Upper lobe of left lung (tissue), 4 donors: ENCODE measurements around the gene MSANTD2.

Experiments used
- EP300 ChIP-seq, 4 donors: sonication (generic); formaldehyde crosslinking; IDR thresholded peaks; one replicate each; pipeline ENCODE4 v1.5.1; 2017; ENCODE audit warnings: antibody characterized with exemption in 4 of 4, control low read depth in 2 of 4
- POLR2A ChIP-seq, 4 donors: fragments of 450-650 bp; IDR thresholded peaks; one replicate each; pipeline ENCODE4 v1.5.1; 2016 to 2017; ENCODE audit warnings: antibody characterized with exemption in 4 of 4, mild to moderate bottlenecking in 2 of 4
- POLR2AphosphoS5 ChIP-seq, 2 donors: sonication (generic); formaldehyde crosslinking; IDR thresholded peaks; one replicate each; pipeline ENCODE4 v1.5.1; 2017; ENCODE audit warnings: antibody characterized with exemption in 2 of 2
- TF ChIP-seq, protein P1 (sequence below), 6 experiments: fragments of 450-650 bp in 4 of 6; fragments of 200-600 bp in 2 of 6; sonication (generic) in 2 of 6; IDR thresholded peaks; one replicate each; pipeline ENCODE4 v1.5.1; 2016 to 2019; ENCODE audit warnings: antibody characterized with exemption in 6 of 6

DNA sequence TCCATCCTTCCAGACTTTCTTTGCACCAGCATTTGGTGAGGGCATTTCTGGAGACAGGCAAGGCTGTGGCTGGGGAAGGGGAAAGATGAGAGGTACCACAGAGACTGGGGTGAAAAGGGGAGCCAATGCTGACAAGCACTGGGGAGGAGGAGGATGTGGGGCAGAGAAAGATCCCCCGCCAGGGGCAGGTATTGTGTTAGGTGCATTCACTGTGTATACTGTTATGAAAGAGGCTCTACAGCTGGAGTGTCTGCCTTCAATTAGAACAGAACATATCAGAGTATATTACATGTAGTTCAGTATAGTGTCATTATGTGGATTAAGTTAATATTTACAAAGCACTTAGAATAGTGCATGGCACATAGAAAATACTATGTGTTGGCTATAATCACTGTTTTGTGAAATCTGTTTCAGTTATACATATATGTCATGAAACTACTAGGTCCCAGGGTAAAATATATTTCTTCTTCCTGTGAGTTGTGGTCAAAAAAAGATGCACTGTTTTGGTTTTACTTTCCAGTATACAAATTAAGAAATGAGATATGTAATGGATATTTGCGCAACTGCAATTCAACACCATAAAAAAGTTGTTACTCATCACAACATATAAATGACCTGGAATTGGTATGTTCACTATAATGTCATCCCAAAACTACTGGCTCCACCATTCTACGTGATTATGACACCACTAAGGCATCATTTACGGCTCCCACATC is 8.4 kb downstream of the MSANTD2 start:
- TF ChIP-seq, protein P1, sequence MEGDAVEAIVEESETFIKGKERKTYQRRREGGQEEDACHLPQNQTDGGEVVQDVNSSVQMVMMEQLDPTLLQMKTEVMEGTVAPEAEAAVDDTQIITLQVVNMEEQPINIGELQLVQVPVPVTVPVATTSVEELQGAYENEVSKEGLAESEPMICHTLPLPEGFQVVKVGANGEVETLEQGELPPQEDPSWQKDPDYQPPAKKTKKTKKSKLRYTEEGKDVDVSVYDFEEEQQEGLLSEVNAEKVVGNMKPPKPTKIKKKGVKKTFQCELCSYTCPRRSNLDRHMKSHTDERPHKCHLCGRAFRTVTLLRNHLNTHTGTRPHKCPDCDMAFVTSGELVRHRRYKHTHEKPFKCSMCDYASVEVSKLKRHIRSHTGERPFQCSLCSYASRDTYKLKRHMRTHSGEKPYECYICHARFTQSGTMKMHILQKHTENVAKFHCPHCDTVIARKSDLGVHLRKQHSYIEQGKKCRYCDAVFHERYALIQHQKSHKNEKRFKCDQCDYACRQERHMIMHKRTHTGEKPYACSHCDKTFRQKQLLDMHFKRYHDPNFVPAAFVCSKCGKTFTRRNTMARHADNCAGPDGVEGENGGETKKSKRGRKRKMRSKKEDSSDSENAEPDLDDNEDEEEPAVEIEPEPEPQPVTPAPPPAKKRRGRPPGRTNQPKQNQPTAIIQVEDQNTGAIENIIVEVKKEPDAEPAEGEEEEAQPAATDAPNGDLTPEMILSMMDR (IDR thresholded peaks at IDR 0.05), result no peak
- TF ChIP-seq POLR2A (IDR thresholded peaks at IDR 0.05), result no peak
- no peak for TF ChIP-seq POLR2AphosphoS5 (IDR thresholded peaks at IDR 0.05)
- no peak for TF ChIP-seq EP300 (IDR thresholded peaks at IDR 0.05)
